ENCODE results near the gene LCA5.
"Not testable (repeated sequence)": the region's sequence is repeated elsewhere in the genome, so short reads cannot be mapped to it uniquely, and the experiment has no call there.

Gene LCA5

DNA sequence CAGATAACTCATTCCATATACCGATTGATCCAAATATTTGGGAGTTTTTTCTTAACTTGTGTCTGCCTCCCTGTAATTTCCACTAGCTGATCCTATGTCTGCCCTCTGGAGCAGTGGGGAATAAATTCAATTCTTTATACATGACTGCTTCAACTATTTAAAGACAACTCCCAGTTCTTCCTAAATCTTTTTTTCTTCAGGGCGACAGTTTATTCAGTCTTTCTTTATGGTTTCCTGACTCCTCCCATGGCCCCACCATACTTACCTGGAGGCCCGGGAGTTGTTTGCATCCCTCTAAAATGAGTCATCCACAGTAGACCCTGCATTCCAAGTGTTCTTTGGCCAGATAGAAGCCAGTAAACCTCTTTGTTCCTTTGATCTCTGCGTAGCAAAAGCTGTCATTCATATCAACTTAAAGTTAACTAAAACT lies 73.6 kb downstream of the LCA5 start:
- no peak for DNase-seq

DNA sequence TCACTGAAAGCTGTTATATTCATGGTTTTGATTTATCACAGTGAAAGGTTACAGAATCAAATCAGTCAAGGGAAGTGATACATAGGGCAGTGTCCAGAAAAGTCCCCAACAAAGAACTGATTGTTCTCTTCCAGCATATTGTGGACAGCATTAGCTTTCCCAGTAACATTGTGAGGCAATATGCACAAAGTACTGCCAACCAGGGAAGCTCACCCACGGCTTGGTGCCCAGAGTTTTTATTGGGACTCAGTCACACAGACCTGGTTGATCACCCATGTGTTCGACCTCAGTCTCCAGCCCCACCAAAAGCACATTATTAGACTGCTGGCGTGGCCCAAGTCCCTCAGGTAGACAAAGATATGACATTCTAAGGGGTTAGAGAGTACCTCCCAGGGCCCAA lies 76.0 kb downstream of the LCA5 start:
- no peak for DNase-seq

GRCh38 chr6:79455446-79455845 lies 81.8 kb downstream of the LCA5 start:
- no peak for DNase-seq

DNA sequence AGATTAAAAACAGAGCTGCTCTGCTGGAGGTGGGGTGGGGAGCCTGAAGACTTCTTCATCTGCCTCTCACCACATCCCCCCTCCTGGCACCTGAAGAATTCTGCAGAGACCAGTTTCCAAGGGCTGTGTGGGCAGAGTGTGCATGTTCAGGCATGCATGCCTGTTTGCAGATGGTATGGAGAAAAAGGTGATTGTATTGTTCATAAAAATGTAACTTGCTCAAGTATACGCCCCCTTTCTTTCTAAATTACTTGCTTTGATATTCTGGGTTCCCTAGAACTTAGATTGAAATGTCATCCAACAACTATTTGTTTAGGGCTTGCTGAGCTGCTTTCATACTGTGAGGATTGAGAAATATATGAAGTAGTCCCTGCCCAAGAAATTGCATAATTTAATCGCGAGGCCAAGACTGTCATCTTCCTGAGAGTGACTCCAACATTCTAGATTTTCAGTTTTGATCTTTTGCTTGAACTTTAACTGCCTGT lies 83.6 kb downstream of the LCA5 start:
- no peak for DNase-seq

DNA sequence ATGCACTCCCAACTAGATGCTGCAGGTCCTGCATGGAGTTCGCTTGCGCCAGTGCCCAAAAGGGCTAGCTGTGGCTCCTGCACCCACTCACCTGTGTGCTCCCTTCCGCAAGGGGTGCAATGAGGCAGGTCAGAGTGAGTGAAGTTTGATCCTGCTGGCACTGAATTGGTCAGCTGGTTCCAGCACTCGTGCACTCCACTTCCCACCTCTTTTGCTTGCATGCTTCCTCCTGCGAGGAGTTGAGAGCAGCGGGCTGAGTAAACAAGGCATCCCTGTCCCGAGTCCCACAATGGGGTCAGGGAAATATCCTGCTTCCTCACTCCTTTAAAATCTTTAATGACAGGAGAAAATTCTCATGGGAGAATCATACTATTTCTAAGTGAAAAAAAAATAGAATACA lies 86.2 kb downstream of the LCA5 start:
- DNase-seq: no peak

DNA sequence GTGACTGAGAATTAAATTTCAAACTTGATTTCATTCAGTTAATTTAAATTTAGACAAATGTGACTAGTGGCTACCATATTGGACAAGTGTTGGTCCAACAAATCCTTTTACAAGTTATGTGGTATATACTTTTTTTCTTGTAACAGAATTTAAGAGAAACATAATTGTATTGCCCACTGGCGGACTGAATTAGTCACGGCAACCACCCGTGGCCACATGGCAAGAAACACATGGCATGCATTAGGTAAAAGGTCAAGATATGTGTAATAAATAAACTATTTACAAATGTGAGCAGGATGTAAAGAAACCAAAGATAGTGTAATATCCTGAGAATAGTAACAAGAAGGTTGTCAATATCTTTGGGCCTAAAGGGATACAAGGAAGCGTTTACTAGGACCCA lies 91.2 kb downstream of the LCA5 start:
- DNase-seq: no peak

DNA sequence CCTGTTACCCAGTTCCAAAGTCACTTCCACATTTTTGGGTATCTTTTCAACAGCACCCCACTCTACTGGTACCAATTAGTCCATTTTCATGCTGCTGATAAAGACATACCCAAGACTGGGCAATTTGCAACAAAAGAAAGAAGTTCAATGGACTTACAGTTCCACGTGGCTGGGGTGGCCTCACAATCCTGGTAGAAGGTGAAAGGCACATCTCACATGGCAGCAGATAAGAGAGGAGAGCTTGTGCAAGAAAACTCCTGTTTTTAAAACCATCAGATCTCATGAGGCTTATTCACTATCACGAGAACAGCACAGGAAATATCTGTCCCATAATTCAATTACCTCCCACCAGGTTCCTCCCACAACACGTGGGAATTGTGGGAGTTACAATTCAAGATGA lies 93.4 kb downstream of the LCA5 start:
- not testable (repeated sequence) for DNase-seq

DNA sequence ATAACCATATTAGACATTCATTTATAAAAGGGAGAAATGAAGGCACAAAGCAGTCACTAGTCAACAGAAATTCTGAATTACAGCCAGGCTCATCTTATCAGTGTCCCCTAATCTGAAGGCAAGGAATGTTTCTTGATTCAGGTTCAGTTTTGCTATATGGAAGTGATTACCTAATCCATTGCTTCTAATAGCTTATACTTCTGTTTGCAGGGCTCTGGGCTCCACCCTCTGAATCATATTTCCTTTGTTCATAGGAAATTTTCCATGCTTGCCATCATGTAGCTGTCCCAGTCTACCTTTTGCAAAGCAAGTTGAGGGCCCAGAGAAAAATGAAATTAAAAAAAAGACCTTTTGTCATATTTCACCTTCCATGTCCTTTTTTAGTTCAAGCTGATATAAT lies 96.0 kb downstream of the LCA5 start:
- no peak for DNase-seq

- no peak for DNase-seq
Measured at GRCh38 chr6:79440598-79440997, 96.6 kb downstream of the LCA5 start.

- no peak for DNase-seq
Measured at GRCh38 chr6:79438030-79438429, 99.2 kb downstream of the LCA5 start.

- DNase-seq: no peak
Measured at GRCh38 chr6:79436241-79436640, 101.0 kb downstream of the LCA5 start.

DNA sequence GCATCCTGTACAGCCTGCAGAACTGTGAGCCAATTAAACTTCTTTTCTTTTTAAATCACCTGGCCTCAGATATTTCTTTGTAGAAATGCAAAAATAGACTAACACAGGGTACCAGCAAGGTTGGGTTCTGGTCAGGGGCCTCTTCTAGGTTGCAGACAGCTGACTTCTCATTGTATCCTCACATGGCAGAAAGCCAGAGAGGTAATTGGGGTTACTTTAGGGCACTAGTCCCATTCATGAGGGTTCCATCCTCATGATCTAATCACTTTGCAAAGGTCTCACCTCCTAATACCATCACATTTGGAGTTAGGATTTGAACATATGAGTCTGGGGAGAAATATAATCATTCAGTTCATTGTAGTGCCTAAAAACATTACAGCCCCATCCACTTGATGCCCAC lies 101.5 kb downstream of the LCA5 start:
- no peak for DNase-seq
